NCI-H1105 (cell line): ENCODE data around the gene CCL22.
"Not testable (repeated sequence)": the region's sequence is repeated elsewhere in the genome, so short reads cannot be mapped to it uniquely, and the experiment has no call there.

ENCODE experiments used
- DNase-seq: peaks from one replicate; lab custom pipeline; 2025; lab: John Stamatoyannopoulos, UW

CCL22 gene

GRCh38 chr16:57394444-57394843 is 35.9 kb downstream of the CCL22 start:
- no peak for DNase-seq

- DNase-seq, result no peak
Observed at GRCh38 chr16:57395026-57395425, 36.4 kb downstream of the CCL22 start.

GRCh38 chr16:57396786-57397185 is 38.2 kb downstream of the CCL22 start:
- DNase-seq, result no peak

GRCh38 chr16:57397493-57397892 is 38.9 kb downstream of the CCL22 start:
- not testable (repeated sequence) for DNase-seq

GRCh38 chr16:57401943-57402640 is 43.5 kb downstream of the CCL22 start:
- no peak for DNase-seq

GRCh38 chr16:57403965-57404817 is 45.6 kb downstream of the CCL22 start, which contains the start of gene CCL17:
CCL17 (plus strand) TSS chr16:57404767; CDS start chr16:57413933, 9,166 bp downstream.
- DNase-seq, result no peak

- no peak for DNase-seq
Observed at GRCh38 chr16:57405097-57405496, 46.5 kb downstream of the CCL22 start.

GRCh38 chr16:57406881-57407280 is 48.3 kb downstream of the CCL22 start:
- no peak for DNase-seq

- no peak for DNase-seq
Observed at GRCh38 chr16:57407521-57408353, 49.2 kb downstream of the CCL22 start.

GRCh38 chr16:57409065-57409464 is 50.5 kb downstream of the CCL22 start:
- DNase-seq, result no peak

GRCh38 chr16:57409870-57410587 is 51.4 kb downstream of the CCL22 start:
- no peak for DNase-seq

- DNase-seq, result no peak
Observed at GRCh38 chr16:57411362-57411976, 52.9 kb downstream of the CCL22 start.

- no peak for DNase-seq
Observed at GRCh38 chr16:57412584-57412983, 54.0 kb downstream of the CCL22 start.

- no peak for DNase-seq
Observed at GRCh38 chr16:57413301-57413730, 54.7 kb downstream of the CCL22 start.

- no peak for DNase-seq
Observed at GRCh38 chr16:57413733-57414132, 55.1 kb downstream of the CCL22 start.
